Stimulated activated naive B cell treated with anti-CD40 and anti-IgM and Interleukin-4, amounts not matched to agents 10 μg/mL and 1 μg/mL and 100 μg/mL, for 72 hours (primary cell): ENCODE results near the gene RNF167.
A peak's percentile ranks its signal among the peaks of the same experiment; 100 is the strongest.

Source experiments
- ATAC-seq, 2 donors: fragments of 150-1000 bp; cut with Tn5 transposase; replicated peaks; 2 replicates each; pipeline ENCODE4 v1.10.0; 2021; ENCODE audit warnings: moderate library complexity in 1 of 2
- DNase-seq: peaks from one replicate; pipeline ENCODE4 v3.0.0; 2021
- H3K27ac Mint-ChIP-seq: one replicate; pipeline ENCODE4 v1.8.0; 2022; ENCODE audit warnings: mild to moderate bottlenecking, mixed read lengths
- H3K27me3 Mint-ChIP-seq, 2 donors: one replicate each; pipeline ENCODE4 v1.8.0; 2022; ENCODE audit warnings: mixed read lengths in 2 of 2
- H3K36me3 Mint-ChIP-seq, 2 donors: one replicate each; pipeline ENCODE4 v1.8.0; 2022; ENCODE audit warnings: mixed read lengths in 2 of 2, mild to moderate bottlenecking in 1 of 2
- H3K4me1 Mint-ChIP-seq, 2 donors: one replicate each; pipeline ENCODE4 v1.8.0; 2022; ENCODE audit warnings: mixed read lengths in 2 of 2, mild to moderate bottlenecking in 1 of 2
- H3K4me3 Mint-ChIP-seq, 2 donors: one replicate each; pipeline ENCODE4 v1.8.0; 2022; ENCODE audit warnings: mild to moderate bottlenecking in 2 of 2, mixed read lengths in 2 of 2, moderate library complexity in 1 of 2
- H3K9me3 Mint-ChIP-seq, 2 donors: one replicate each; pipeline ENCODE4 v1.8.0; 2022; ENCODE audit warnings: mixed read lengths in 2 of 2, mild to moderate bottlenecking in 1 of 2

Gene RNF167

DNA sequence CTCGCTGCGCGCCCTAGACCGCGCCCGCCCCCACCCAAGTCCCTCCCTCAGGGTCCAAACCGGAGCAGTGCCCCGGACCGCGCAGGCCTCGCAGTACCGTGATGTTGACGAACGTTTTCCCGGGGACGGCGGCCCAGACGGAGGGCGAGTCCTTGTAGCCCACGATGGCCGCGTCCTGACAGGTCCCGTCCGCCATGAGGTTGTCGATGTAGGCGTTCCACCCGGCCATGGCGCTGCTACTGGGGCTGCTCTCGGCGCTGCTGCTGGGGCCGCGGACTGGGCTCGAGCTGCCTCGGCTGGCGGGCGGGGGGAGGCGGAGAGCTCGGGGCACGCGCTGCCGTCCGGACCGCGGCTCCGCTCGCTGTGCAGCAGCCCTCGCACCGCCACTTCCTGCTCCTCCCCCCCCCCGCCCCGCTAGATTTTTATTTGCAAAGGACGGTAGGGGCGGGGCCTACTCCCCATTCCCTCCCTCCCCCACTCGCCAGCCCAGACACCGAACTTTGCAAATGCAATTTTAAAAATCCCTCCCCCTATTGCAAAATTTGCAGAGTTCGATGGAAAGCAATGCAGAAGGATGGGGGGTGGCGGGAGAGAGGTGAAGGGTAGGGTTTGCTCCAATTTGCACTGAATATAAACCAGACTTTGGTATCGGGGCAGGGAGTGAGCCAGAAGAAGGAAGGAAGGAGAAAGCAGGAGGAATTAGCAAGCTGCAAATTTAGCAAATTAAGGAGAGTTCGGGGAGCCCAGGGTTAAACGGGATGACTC, 8.3 kb downstream of the RNF167 start, which contains the start of gene PFN1:
Gene PFN1 (minus strand): TSS at position 365 of the 765 bp plus-strand sequence. CDS start 136 bp downstream, at position 229.
- Mint-ChIP-seq H3K36me3 (peaks cover 40 to 52% of the 10 kb centered on the region in 2 donors), H3K9me3 (no peaks in the 10 kb centered on the region), H3K4me1 (peaks cover 41 to 57% of the 10 kb centered on the region in 2 donors), H3K27ac (peak within 1 kb of the TSS; percentile 95), H3K27me3 (no peaks in the 10 kb centered on the region), H3K4me3 (peak within 1 kb of the TSS; percentile 86 to 91)
- ATAC-seq (peak; percentile 25 to 43), DNase-seq (peak; percentile 77)

DNA sequence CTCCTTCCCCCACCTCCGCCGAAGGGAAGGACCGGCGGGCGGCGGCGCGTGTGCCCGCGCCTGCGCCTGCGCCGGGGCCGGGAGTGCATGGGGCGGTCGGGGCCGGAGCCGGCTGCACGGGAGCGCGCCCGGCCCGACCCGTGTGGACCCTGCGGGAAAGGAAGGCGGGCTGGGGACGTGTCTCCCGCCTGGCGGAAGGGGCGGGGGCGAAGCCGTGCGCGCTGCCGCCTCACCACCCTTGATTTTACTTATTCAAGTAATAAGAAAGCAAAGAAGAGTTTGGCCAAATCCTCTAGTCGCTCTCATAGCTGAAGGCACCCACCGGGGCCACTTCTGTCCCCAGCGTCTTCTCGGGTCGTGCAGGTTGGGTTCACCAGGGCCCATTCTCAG, 8.9 kb downstream of the RNF167 start:
- peak; percentile 54 to 61 for ATAC-seq
- H3K4me3 Mint-ChIP-seq: peak overlapping the region; percentile 86 to 91
- peak; percentile 82 for DNase-seq
- peaks cover 36 to 54% of the 10 kb centered on the region in 2 donors for H3K36me3 Mint-ChIP-seq
- peaks cover 40 to 52% of the 10 kb centered on the region in 2 donors for H3K4me1 Mint-ChIP-seq
- no peaks in the 10 kb centered on the region for H3K9me3 Mint-ChIP-seq
- H3K27ac Mint-ChIP-seq: peak overlapping the region; percentile 95
- H3K27me3 Mint-ChIP-seq: no peaks in the 10 kb centered on the region

DNA sequence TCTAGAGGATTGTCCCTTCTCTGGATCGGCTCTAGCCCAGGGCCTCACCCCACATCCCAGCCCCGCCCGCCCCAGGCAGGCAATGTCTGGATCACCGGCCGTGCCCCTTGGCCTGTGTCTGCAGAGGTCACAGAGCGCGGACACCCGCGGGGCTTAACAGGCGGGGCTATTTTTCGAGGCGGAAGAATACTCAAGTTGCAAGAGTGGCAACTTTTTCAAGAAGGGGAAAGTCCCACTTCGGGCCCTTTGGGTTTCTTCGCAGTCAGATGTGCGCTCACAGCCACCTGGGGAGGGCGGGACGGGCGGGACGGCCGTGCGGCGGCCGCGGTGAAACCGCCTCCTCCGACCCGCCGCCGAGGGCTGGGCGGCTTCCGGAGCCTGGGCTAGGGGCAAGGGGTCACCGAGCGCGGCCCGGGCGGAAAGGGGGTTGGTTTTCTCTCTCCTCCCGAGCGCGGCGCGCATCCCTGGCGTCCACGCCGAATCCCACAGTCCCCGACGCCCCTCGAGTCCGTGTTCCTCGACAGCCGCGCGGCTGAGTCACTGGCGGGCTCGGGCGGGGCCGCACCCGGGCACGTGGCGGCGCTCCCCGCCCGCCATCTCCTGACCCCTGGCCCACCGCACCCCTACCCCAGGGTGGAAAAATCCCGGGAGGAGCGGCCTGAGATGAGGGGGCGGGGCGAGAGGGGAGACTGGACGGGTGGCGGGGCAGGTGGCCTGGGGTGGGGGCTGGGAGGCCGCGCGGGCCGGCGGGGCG, 9.4 kb downstream of the RNF167 start:
- Mint-ChIP-seq H3K4me3 (peak overlapping the region; percentile 86 to 91), H3K27ac (peak overlapping the region; percentile 94), H3K36me3 (peaks cover 32 to 50% of the 10 kb centered on the region in 2 donors), H3K27me3 (no peaks in the 10 kb centered on the region), H3K9me3 (no peaks in the 10 kb centered on the region), H3K4me1 (peaks cover 35 to 46% of the 10 kb centered on the region in 2 donors)
- DNase-seq: peak; percentile 86
- peak; percentile 44 to 51 for ATAC-seq

DNA sequence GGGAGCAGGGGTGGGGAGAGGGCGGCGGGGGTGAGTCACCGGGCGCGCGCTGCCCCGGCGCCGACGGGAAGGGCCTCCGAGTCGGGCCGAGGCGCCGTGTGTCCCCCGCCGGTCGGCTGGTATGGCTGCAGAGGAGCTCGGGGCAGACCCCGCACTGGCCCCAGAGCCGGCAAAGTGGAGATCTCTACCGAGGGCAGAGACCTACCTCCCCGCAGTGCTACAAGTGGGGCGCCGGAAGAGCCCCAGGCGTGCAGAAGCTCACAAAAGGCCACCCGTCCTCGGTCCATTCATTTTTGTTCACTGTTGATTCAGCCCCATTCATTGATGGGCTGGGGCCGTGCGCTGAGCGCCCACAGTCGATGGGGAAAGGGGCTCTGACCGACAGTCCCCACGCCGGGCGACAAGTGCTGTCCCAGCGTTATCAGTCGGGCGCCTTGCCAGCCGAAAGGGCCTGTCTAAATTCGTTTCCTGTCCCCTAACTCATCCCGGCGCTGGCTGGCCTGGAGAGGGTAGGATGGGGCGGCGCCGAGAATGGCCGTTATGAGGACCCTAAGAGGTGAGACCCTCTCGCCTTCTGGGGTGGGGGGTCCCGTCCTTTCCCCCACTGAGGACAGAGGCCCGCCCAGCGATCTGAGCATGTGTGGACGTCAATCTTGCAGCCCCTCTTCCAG, 10.1 kb downstream of the RNF167 start:
- Mint-ChIP-seq H3K4me1 (peaks cover 27 to 39% of the 10 kb centered on the region in 2 donors), H3K36me3 (peaks cover 25 to 43% of the 10 kb centered on the region in 2 donors), H3K9me3 (no peaks in the 10 kb centered on the region), H3K27ac (peak overlapping the region; percentile 97), H3K27me3 (no peaks in the 10 kb centered on the region), H3K4me3 (peak overlapping the region; percentile 86 to 91)
- ATAC-seq (peak; percentile 6 to 20), DNase-seq (no peak)

DNA sequence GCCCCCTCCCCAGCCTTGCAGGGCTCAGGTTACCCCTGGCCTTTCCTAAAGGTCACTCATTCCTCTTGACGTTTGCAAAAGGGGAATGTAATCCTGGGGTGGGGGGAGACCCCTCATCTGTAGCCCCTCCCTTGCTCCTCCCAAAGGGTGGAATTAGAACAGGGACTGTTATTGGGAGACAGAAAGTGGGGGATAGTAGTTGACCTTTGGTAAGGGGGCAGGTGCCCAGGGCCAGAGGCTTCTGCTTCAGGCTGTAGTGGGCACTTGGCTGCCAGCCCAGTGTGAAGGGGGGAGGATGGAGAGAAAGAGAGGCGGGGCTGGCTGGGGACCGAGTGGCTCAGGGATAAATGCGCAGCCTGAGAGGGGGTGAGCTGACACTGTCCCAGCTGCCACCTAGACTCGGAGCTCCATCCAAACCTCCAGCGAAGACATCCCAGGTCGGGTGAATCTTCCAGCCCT, 10.7 kb downstream of the RNF167 start, which contains the start of gene ENO3:
Gene ENO3 (plus strand): TSS at position 374 of the 459 bp plus-strand sequence. CDS start 711 bp downstream, outside the sequence.
- ATAC-seq (no peak), DNase-seq (no peak)
- peaks cover 22 to 33% of the 10 kb centered on the region in 2 donors for H3K4me1 Mint-ChIP-seq
- no peaks in the 10 kb centered on the region for H3K9me3 Mint-ChIP-seq
- no peaks in the 10 kb centered on the region for H3K27me3 Mint-ChIP-seq
- peak within 1 kb of the TSS; percentile 97 for H3K27ac Mint-ChIP-seq
- peaks cover 20 to 41% of the 10 kb centered on the region in 2 donors for H3K36me3 Mint-ChIP-seq
- peak within 1 kb of the TSS; percentile 86 to 91 for H3K4me3 Mint-ChIP-seq

DNA sequence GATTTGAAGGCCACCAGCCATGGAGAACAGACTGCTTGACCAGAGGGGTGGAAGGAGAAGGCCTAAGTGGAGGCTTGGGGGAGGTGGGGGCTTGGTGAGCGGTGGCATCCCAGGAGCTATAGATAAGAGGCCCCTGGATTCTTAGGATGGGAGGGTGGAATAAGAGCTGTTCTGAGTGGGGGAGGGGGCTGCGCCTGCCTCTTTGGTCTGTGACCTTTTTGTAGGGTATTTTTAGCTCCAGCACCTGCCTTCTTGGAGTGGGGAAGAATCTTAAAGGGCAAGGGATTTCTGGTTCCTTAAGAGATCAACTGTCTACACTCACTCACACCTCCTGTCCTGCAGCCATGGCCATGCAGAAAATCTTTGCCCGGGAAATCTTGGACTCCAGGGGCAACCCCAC, 11.4 kb downstream of the RNF167 start:
- no peaks in the 10 kb centered on the region for H3K27me3 Mint-ChIP-seq
- H3K27ac Mint-ChIP-seq: peak overlapping the region; percentile 97
- H3K4me1 Mint-ChIP-seq: peaks cover 18 to 32% of the 10 kb centered on the region in 2 donors
- H3K9me3 Mint-ChIP-seq: no peaks in the 10 kb centered on the region
- DNase-seq: no peak
- H3K4me3 Mint-ChIP-seq: peak overlapping the region; percentile 86 to 91
- peaks cover 21 to 42% of the 10 kb centered on the region in 2 donors for H3K36me3 Mint-ChIP-seq
- ATAC-seq: no peak

DNA sequence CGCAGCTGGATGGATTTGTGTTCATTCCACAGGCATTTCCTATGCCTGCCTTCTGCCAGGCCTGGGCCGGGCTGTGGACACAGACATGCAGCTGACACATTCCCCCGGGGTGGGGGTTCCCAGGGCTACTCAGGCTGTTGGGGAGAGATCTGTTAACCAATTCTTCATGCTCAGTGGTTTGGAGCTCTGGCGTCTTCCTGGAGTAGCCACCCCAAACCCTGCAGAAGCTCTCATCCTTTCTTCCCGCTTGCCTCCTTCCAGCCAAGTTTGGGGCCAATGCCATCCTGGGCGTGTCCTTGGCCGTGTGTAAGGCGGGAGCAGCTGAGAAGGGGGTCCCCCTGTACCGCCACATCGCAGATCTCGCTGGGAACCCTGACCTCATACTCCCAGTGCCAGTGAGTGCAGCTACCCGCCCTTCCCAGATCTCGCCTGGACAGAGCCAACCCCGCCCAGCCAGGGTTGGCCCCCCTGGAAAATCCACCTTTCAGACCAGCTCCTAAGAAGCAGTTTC, 13.4 kb downstream of the RNF167 start:
- Mint-ChIP-seq H3K27ac (no peak overlapping the region), H3K36me3 (peaks cover 20 to 40% of the 10 kb centered on the region in 2 donors), H3K4me3 (no peak overlapping the region), H3K4me1 (peaks cover 22 to 39% of the 10 kb centered on the region in 2 donors), H3K9me3 (no peaks in the 10 kb centered on the region), H3K27me3 (no peaks in the 10 kb centered on the region)
- no peak for DNase-seq
- no peak for ATAC-seq

DNA sequence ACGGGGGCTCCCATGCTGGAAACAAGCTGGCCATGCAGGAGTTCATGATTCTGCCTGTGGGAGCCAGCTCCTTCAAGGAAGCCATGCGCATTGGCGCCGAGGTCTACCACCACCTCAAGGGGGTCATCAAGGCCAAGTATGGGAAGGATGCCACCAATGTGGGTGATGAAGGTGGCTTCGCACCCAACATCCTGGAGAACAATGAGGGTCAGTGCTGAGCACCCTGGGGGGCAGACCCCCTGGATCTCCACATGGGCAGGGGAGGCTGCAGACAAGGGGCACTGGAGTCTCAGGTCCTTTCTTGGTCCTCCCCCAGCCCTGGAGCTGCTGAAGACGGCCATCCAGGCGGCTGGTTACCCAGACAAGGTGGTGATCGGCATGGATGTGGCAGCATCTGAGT, 15.0 kb downstream of the RNF167 start:
- ATAC-seq (no peak), DNase-seq (no peak)
- Mint-ChIP-seq H3K27me3 (no peaks in the 10 kb centered on the region), H3K36me3 (peaks cover 32 to 52% of the 10 kb centered on the region in 2 donors), H3K4me1 (peaks cover 22 to 38% of the 10 kb centered on the region in 2 donors), H3K4me3 (no peak overlapping the region), H3K9me3 (no peaks in the 10 kb centered on the region), H3K27ac (no peak overlapping the region)

DNA sequence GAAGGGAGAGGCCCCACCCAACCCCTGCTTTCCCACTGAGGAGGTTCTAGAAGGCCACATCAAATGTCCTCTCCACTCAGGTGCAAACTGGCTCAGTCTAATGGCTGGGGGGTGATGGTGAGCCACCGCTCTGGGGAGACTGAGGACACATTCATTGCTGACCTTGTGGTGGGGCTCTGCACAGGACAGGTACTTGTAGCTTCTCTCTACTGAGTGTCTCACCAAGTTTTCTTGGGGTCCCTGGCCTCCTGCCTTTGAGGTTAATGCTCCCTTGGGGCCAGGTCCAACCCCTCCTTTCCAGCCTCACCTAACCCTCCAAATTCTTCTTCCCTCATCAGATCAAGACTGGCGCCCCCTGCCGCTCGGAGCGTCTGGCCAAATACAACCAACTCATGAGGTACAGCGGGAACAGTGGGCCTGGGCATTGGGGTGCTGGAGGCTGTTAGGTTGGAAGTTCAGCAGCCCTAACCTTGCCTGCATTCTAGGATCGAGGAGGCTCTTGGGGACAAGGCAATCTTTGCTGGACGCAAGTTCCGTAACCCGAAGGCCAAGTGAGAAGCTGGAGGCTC, 16.5 kb downstream of the RNF167 start:
- H3K9me3 Mint-ChIP-seq: no peaks in the 10 kb centered on the region
- H3K4me3 Mint-ChIP-seq: no peak overlapping the region
- DNase-seq (no peak), ATAC-seq (no peak)
- peaks cover 8 to 23% of the 10 kb centered on the region in 2 donors for H3K4me1 Mint-ChIP-seq
- H3K36me3 Mint-ChIP-seq: peaks cover 39 to 52% of the 10 kb centered on the region in 2 donors
- no peaks in the 10 kb centered on the region for H3K27me3 Mint-ChIP-seq
- no peak overlapping the region for H3K27ac Mint-ChIP-seq

DNA sequence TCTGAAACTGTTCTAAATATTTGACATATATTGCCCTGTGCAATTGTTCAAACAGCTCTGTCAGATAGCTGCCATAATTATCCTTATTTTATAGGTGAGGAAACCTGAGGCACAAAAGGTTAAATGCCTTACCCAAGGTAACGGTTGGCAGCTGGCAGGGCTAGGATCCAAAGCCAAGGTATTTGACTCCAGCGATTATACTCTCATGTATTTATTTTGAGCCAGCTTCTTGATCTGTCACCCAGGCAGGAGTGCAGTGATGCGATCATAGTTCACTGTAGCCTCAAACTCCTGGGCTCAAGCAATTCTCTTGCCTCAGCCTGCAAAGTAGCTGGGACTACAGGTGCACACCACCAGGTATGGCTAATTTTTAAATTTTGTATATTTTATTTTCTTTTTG, 18.0 kb downstream of the RNF167 start:
- DNase-seq (no peak), ATAC-seq (peak in 1 of 2 donors; percentile 31)
- Mint-ChIP-seq H3K27me3 (no peaks in the 10 kb centered on the region), H3K36me3 (peaks cover 37 to 51% of the 10 kb centered on the region in 2 donors), H3K27ac (no peak overlapping the region), H3K4me3 (no peak overlapping the region), H3K4me1 (peaks cover 5 to 18% of the 10 kb centered on the region in 2 donors), H3K9me3 (no peaks in the 10 kb centered on the region)

DNA sequence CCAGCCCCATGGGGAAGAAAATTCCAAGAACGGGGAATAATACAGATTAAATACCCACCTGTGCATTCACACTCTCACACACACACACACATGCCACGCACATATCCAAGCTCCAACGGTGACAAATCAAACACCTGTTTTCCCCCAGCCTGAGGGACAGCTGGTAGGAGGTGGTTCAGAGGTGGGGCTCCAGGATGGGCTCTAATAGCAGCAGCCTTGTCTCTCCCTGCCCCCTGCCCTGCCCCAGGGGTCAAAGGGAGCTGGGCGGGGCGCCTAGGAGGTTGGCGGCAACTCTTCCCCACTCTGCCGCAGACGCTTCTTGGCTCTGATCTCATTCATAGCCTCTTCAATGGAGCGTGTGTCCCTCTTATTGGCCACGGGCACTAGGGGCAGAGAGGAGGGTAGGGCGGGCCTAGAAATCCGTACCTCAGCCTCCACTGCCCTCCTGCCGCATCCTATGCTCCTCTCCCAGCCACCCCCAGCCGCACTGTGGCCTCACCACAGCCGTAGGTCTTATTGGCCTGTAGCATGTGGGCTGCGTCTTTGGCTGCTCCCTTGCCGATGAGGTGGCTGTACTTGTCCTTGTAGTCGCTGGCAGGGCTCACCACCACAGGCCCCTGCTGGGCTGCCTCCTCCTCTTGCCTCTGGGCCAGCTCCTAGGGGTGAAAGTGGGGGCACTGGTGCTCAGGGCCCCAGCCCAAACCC, 19.3 kb downstream of the RNF167 start:
- Mint-ChIP-seq H3K4me3 (no peak overlapping the region), H3K27ac (no peak overlapping the region)

DNA sequence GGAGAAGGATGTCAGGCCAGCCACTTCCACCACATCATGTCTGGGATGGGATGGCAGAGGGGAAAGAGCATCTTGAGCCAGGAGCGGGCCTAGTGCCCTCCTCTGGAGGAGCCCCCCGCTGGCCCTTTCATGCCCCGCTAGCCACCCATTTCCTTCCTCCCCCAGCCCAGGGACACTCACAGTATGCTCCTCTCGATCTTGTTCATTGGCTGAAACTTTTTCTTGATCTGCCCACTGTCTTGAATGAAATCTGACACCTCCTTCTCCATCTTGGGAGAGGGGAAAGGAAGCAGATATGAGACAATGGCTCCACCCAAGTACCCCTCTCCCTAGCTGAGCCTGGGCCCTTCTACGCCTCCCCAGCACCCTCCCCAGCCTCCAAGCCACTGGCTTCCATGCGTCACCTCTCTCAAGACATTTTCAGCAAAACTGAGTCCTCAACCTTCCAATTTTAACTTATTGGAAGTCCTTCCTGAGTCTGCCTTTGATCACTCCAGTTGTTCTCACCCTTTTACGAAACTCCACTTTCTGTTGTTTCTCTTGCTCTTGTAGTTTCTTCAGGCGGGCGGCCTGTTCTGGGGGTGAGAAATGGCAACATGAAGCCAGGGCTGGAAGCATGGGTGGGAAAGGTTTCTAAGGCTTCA, 20.3 kb downstream of the RNF167 start:
- no peak overlapping the region for H3K4me3 Mint-ChIP-seq
- DNase-seq (no peak), ATAC-seq (no peak)
- peaks cover 40 to 55% of the 10 kb centered on the region in 2 donors for H3K36me3 Mint-ChIP-seq
- peaks cover 11 to 22% of the 10 kb centered on the region in 2 donors for H3K4me1 Mint-ChIP-seq
- peak overlapping the region; percentile 77 for H3K27ac Mint-ChIP-seq
- no peaks in the 10 kb centered on the region for H3K9me3 Mint-ChIP-seq
- no peaks in the 10 kb centered on the region for H3K27me3 Mint-ChIP-seq

More for the DNA sequence above, 19.3 kb downstream of the RNF167 start:
- H3K9me3 Mint-ChIP-seq: no peaks in the 10 kb centered on the region
- H3K36me3 Mint-ChIP-seq: peaks cover 37 to 46% of the 10 kb centered on the region in 2 donors
- peaks cover 6 to 18% of the 10 kb centered on the region in 2 donors for H3K4me1 Mint-ChIP-seq
- DNase-seq: no peak
- no peak for ATAC-seq
- H3K27me3 Mint-ChIP-seq: no peaks in the 10 kb centered on the region
